NB4 (cell line): ENCODE measurements around the gene NIPBL.
A peak's percentile ranks its signal among the peaks of the same experiment; 100 is the strongest.

ENCODE experiments used
- DNase-seq: peaks from one replicate; pipeline ENCODE4 v3.0.0; 2010; ENCODE audit warnings: low read depth
- H3K4me3 ChIP-seq: one replicate; pipeline ENCODE4 v1.5.1; 2011; ENCODE audit warnings: mild to moderate bottlenecking, low read depth, low read length, moderate library complexity
- MYC ChIP-seq: IDR thresholded peaks from 2 replicates; pipeline ENCODE4 v1.6.1; 2011; ENCODE audit warnings: low read depth, low read length
- POLR2A ChIP-seq: IDR thresholded peaks from 2 replicates; pipeline ENCODE4 v1.6.1; 2011; ENCODE audit warnings: mild to moderate bottlenecking; ENCODE audit not compliant: insufficient read length; ENCODE audit errors: extremely low read depth
- TF ChIP-seq, protein P1 (sequence below): IDR thresholded peaks from one replicate; pipeline ENCODE4 v1.5.1; 2012; ENCODE audit warnings: low read depth, low read length
- TF ChIP-seq, protein P2 (sequence below): IDR thresholded peaks from 2 replicates; pipeline ENCODE4 v1.6.1; 2011; ENCODE audit warnings: low read depth, low read length

The NIPBL gene

DNA sequence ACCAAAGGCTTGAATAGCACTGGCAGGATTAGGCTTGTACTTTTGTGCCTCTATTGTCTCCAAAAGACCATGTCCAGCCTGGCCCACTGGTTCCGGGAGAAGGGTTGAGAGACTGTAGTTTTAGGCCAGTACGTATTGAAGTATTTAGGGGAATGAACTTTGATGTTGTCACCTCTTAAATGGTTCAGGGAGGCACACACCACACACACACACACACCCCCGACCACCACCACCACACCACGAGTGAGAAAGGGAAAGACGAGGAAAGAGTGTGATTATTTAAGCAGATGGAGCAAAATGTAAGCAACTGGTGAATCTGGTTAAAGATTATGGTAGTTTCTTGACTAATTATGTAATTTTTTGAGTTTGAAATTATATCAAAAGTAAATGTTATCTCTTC, 61.6 kb downstream of the NIPBL start:
- TF ChIP-seq, protein P1, sequence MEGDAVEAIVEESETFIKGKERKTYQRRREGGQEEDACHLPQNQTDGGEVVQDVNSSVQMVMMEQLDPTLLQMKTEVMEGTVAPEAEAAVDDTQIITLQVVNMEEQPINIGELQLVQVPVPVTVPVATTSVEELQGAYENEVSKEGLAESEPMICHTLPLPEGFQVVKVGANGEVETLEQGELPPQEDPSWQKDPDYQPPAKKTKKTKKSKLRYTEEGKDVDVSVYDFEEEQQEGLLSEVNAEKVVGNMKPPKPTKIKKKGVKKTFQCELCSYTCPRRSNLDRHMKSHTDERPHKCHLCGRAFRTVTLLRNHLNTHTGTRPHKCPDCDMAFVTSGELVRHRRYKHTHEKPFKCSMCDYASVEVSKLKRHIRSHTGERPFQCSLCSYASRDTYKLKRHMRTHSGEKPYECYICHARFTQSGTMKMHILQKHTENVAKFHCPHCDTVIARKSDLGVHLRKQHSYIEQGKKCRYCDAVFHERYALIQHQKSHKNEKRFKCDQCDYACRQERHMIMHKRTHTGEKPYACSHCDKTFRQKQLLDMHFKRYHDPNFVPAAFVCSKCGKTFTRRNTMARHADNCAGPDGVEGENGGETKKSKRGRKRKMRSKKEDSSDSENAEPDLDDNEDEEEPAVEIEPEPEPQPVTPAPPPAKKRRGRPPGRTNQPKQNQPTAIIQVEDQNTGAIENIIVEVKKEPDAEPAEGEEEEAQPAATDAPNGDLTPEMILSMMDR = no peak
- TF ChIP-seq, protein P2, sequence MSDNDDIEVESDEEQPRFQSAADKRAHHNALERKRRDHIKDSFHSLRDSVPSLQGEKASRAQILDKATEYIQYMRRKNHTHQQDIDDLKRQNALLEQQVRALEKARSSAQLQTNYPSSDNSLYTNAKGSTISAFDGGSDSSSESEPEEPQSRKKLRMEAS = no peak
- TF ChIP-seq MYC = no peak
- no peak for TF ChIP-seq POLR2A
- no peak for DNase-seq
- H3K4me3 ChIP-seq = no peak overlapping the region

DNA sequence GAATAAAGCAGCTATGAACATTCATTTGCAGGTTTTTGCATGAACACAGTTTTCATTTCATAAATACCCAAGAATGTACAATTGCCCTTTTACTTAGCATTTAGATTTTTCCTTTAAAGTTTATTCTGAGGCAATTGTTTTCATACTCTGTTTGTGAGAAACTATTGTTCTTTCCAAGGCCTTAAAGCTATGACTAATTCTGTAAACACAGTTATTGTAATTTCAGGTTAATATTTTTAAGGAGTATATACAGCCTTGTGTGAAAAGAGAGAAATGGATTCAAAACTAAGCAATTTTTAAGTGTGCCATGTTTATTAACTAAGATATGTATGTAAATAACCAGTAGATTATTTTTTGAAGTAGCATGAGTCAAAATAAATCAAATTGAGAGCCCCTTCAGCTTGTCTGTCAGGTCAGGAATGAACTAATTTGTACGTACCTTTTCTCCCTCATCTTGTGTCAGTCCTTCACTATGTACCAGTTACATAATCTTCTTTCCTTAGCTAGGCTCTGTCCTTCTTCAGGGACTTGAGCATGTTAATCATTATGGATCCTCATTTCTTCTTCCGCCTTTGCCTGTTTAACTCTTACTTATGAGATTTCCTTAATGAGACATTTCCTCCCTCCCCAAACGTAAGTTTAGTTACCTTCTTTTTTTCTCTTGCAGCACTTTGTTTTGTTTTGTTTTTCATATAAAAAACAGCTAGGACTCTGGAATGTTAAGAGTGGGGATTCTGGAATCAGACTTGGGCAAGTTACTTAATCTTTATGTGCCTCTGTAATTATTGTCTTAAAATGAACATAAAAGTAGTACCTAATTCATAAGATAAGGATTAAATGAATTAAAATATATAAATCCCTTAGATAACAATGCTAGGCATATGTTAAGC, 63.6 kb downstream of the NIPBL start:
- no peak for DNase-seq
- TF ChIP-seq, protein P2 = no peak
- no peak overlapping the region for H3K4me3 ChIP-seq

DNA sequence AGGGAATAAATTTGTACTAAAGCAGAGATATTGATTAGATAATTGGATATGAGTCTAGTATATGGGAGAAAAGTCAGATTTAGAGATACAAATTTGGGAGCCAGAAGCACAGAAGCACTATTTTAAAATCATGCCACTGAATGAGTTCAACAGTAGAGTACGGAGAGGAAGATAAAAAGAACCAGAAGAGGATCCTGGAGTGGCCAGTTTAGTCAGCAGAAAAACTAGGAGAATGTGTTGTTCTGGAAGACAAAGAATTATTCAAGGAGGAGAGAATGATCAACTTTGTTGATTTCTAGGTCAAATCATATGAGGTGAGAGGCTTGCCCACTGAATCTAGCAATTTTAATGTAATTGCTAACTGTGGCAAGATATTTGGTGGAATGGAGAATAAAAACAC, 67.0 kb downstream of the NIPBL start:
- DNase-seq = no peak
- no peak for TF ChIP-seq MYC
- TF ChIP-seq, protein P2 = no peak
- TF ChIP-seq POLR2A = no peak
- TF ChIP-seq, protein P1 = no peak
- H3K4me3 ChIP-seq = no peak overlapping the region

DNA sequence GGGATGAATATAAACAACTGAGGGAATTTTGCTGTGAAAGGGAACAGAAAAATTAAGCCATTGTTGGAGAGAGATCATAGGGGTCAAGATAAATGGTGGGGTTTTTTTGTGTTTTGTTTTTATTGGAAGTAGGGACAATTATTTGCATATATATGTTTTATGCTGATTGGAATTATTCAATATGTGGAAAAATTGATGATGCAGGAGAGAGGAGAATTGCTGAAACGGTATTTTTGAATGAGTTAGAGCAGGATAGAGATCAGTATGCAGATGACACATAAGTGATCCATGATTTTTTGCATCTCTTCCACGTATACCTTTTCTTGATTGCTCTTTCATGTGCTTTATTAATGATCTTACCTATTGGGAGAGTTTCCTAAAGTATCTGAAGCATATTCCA, 67.5 kb downstream of the NIPBL start:
- no peak overlapping the region for H3K4me3 ChIP-seq
- TF ChIP-seq, protein P1 = no peak
- TF ChIP-seq POLR2A (no peak), MYC (no peak)
- TF ChIP-seq, protein P2 = no peak
- no peak for DNase-seq

DNA sequence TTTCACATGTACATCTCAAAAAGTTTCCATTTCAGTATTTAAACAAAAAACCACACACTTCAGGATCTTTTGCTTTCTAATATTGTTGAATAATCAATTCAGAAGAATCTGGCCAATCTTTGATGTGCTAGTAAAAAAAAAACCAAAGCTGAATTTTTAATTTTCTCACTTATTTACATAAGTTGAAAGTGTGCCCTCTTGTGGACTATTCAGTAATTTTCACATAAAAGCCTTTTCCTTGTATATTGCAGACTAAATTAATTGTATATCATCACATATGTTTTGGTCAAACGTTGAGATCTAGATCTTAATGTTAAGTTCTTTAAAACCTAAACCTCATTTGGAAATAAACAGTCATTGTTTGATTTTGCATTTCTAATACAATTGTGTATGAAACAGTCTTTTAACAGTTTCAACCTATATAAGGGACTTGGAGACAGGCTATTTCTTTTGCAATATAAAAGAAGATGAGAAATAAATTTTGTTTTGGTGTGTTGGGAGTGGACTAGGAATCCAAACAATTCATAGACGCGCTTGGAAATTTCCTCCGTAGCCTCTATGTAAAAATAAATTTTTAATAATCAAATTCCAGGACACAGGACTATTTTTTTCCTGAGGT, 68.1 kb downstream of the NIPBL start:
- peak; percentile 78 for DNase-seq
- H3K4me3 ChIP-seq = no peak overlapping the region
- TF ChIP-seq, protein P2 = no peak
- TF ChIP-seq, protein P1 = no peak
- TF ChIP-seq MYC = no peak
- no peak for TF ChIP-seq POLR2A

DNA sequence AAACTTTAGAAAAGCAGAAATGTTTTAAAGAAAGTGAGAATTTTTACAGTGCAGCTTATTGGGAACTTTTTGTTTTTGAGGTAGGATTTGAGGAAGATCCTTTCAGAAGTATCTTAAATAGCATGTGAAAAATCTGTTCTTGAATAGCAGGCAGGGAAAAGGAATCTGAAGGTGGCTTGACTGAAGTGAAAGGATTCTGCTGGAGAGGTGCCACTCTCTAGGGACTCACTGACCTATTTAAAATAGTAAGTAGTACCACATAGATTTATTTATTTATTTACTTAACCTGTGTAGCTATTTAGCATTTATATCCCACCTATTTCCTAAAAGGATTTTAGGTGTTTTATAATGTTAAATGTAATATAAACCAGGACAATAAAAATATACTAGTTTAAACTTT, 69.1 kb downstream of the NIPBL start:
- H3K4me3 ChIP-seq = no peak overlapping the region
- no peak for DNase-seq
- TF ChIP-seq, protein P2 = no peak
- TF ChIP-seq POLR2A (no peak), MYC (no peak)
- TF ChIP-seq, protein P1 = no peak
